Keratinocyte (primary cell): ENCODE results near the gene PANK3. TPM values are rescaled to one million over a fixed set of nuclear protein-coding genes. Genes with fewer than 3 reads are reported as not detected.

Experiments
- DNase-seq: peaks from one replicate; pipeline ENCODE4 v3.0.0-alpha.2; 2011; ENCODE audit warnings: low read depth, missing footprints, low spot score
- FAIRE-seq: peaks from 2 replicates; lab custom pipeline; 2011; peaks lifted over from hg19 to GRCh38; lab: Jason Lieb, UNC
- H2AFZ ChIP-seq: 2 replicates; pipeline ENCODE4 v1.6.0; 2012; ENCODE audit warnings: low read length, control low read depth, inconsistent platforms; ENCODE audit not compliant: control insufficient read depth
- H3K27ac ChIP-seq: 2 replicates; pipeline ENCODE4 v1.5.1; 2011; ENCODE audit warnings: low read length; ENCODE audit not compliant: control insufficient read depth, insufficient read depth
- H3K27me3 ChIP-seq: 3 replicates; pipeline ENCODE4 v1.6.0; 2011; ENCODE audit warnings: low read length; ENCODE audit not compliant: control insufficient read depth, insufficient read depth; ENCODE audit errors: extremely low read depth
- H3K36me3 ChIP-seq, 2 experiments: 2 replicates in 1 of 2; 3 replicates in 1 of 2; pipeline ENCODE4 v1.5.1; 2011; ENCODE audit warnings: low read length in 2 of 2, mild to moderate bottlenecking in 1 of 2; ENCODE audit not compliant: control insufficient read depth in 2 of 2, insufficient read depth in 2 of 2; ENCODE audit errors: extremely low read depth in 1 of 2
- H3K4me1 ChIP-seq: 3 replicates; pipeline ENCODE4 v1.5.1; 2011; ENCODE audit warnings: low read length; ENCODE audit not compliant: control insufficient read depth, insufficient read depth; ENCODE audit errors: extremely low read depth
- H3K4me2 ChIP-seq: 3 replicates; pipeline ENCODE4 v1.6.0; 2011; ENCODE audit warnings: low read depth, low read length; ENCODE audit not compliant: control insufficient read depth, insufficient read depth; ENCODE audit errors: extremely low read depth
- H3K4me3 ChIP-seq, 3 experiments: fragments of 200-600 bp in 1 of 3; sonication (generic) in 1 of 3; 2 replicates in 2 of 3; 3 replicates in 1 of 3; pipeline ENCODE4 v1.5.1; 2011 to 2016; ENCODE audit warnings: low read length in 3 of 3, mild to moderate bottlenecking in 3 of 3, control low read depth in 2 of 3, inconsistent platforms in 1 of 3, low read depth in 1 of 3, mixed read lengths in 1 of 3, mixed run types in 1 of 3, moderate library complexity in 1 of 3; ENCODE audit not compliant: control insufficient read depth in 2 of 3, insufficient read depth in 2 of 3; ENCODE audit errors: extremely low read depth in 1 of 3
- H3K79me2 ChIP-seq: 2 replicates; pipeline ENCODE4 v1.6.0; 2012; ENCODE audit warnings: low read length; ENCODE audit not compliant: control insufficient read depth, insufficient read depth
- H3K9ac ChIP-seq: 3 replicates; pipeline ENCODE4 v1.6.0; 2011; ENCODE audit warnings: low read length; ENCODE audit not compliant: control insufficient read depth, insufficient read depth; ENCODE audit errors: extremely low read depth
- H3K9me1 ChIP-seq: 3 replicates; pipeline ENCODE4 v1.6.0; 2011; ENCODE audit warnings: low read length; ENCODE audit not compliant: control insufficient read depth, insufficient read depth; ENCODE audit errors: extremely low read depth
- H3K9me3 ChIP-seq: 2 replicates; pipeline ENCODE4 v1.5.1; 2012; ENCODE audit warnings: low read depth, low read length; ENCODE audit not compliant: control insufficient read depth
- H4K20me1 ChIP-seq: 3 replicates; pipeline ENCODE4 v1.6.0; 2011; ENCODE audit warnings: low read length; ENCODE audit not compliant: control insufficient read depth, insufficient read depth; ENCODE audit errors: extremely low read depth
- EZH2 ChIP-seq: IDR thresholded peaks from one replicate; pipeline ENCODE4 v1.6.1; 2012; ENCODE audit warnings: inconsistent platforms, mild to moderate bottlenecking, low read length, moderate library complexity
- dilution Hi-C: fragments of 300-500 bp; cut with MboI; formaldehyde crosslinking; loops from one replicate; pipeline ENCODE4 v1.7.0; 2020; ENCODE audit warnings: low sequenced_read_pairs; ENCODE audit not compliant: extremely low pct_ligation_motif_present
- polyA plus RNA-seq, 5 experiments: library from polyadenylated mRNA; depleted of rRNA in 3 of 5; stranded (reverse) in 3 of 5; stranded (forward) in 1 of 5; unstranded in 1 of 5; fragments of >200 nt; gene quantifications; 1 replicate in 1 of 5; 2 replicates in 3 of 5; 3 replicates in 1 of 5; pipeline versions ENCODE4 v1.2.1 to v1.2.3, GENCODE V29; 2011 to 2012; ENCODE audit warnings: missing spikeins in 2 of 5, low read depth in 1 of 5, low replicate concordance in 1 of 5
- TF ChIP-seq, protein P1 (sequence below), 3 experiments: IDR thresholded peaks in 1 of 3; conservative IDR thresholded peaks in 1 of 3; optimal IDR thresholded peaks in 1 of 3; 2 replicates in 2 of 3; 3 replicates in 1 of 3; pipeline versions ENCODE3 to v1.5.1; 2011; ENCODE audit warnings: low read length in 3 of 3, mild to moderate bottlenecking in 3 of 3, moderate library complexity in 2 of 3, control low read depth in 1 of 3, inconsistent platforms in 1 of 3; ENCODE audit not compliant: insufficient read depth in 2 of 3; ENCODE audit errors: extremely low read depth in 1 of 3

The PANK3 gene
- polyA plus RNA-seq, 1 donor (not counting 4 experiments of a cell fraction or from before 2014, with no cell fraction given) = 39.6 TPM

DNA sequence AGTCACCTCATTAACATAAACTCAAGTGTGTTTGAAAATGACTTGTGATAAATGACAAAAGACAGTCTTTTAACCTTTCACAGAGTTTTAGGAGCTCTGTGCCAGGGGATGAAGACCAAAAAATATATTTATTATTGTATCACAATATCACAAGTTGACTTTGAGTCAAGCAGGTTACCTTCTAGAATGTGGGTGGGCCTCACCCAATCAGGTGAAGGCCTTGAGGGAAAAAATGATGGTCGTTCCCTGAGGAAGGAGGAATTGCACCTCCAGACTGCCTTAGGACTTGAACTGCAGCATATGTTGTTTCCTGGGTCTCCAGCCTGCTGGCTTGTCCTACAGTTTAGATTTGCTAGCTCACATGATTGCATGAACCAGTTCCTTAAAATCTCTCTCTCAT lies 41.6 kb upstream of the PANK3 start:
- H3K79me2 ChIP-seq = no peaks in the 10 kb centered on the region
- dilution Hi-C loops = no loop called here
- H3K4me1 ChIP-seq = no peaks in the 10 kb centered on the region
- H3K36me3 ChIP-seq = no peaks in the 10 kb centered on the region
- H3K27me3 ChIP-seq = no peaks in the 10 kb centered on the region
- no peak for DNase-seq
- no peak overlapping the region for H2AFZ ChIP-seq
- H3K9me1 ChIP-seq = no peaks in the 10 kb centered on the region
- no peak overlapping the region for H3K9ac ChIP-seq
- no peaks in the 10 kb centered on the region for H3K9me3 ChIP-seq
- H3K4me3 ChIP-seq = no peak overlapping the region
- TF ChIP-seq EZH2 = no peak
- TF ChIP-seq, protein P1, sequence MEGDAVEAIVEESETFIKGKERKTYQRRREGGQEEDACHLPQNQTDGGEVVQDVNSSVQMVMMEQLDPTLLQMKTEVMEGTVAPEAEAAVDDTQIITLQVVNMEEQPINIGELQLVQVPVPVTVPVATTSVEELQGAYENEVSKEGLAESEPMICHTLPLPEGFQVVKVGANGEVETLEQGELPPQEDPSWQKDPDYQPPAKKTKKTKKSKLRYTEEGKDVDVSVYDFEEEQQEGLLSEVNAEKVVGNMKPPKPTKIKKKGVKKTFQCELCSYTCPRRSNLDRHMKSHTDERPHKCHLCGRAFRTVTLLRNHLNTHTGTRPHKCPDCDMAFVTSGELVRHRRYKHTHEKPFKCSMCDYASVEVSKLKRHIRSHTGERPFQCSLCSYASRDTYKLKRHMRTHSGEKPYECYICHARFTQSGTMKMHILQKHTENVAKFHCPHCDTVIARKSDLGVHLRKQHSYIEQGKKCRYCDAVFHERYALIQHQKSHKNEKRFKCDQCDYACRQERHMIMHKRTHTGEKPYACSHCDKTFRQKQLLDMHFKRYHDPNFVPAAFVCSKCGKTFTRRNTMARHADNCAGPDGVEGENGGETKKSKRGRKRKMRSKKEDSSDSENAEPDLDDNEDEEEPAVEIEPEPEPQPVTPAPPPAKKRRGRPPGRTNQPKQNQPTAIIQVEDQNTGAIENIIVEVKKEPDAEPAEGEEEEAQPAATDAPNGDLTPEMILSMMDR (optimal IDR thresholded peaks at IDR 0.05 in 1 of 3, IDR thresholded peaks at IDR 0.05 in 1 of 3, conservative IDR thresholded peaks at IDR 0.05 in 1 of 3; ENCODE audit: extremely low read depth in 1 of 3, insufficient read depth in 2 of 3, low read length in 3 of 3) = no peak
- H3K4me2 ChIP-seq = no peak overlapping the region
- FAIRE-seq = no peak
- no peaks in the 10 kb centered on the region for H4K20me1 ChIP-seq
- no peak overlapping the region for H3K27ac ChIP-seq

DNA sequence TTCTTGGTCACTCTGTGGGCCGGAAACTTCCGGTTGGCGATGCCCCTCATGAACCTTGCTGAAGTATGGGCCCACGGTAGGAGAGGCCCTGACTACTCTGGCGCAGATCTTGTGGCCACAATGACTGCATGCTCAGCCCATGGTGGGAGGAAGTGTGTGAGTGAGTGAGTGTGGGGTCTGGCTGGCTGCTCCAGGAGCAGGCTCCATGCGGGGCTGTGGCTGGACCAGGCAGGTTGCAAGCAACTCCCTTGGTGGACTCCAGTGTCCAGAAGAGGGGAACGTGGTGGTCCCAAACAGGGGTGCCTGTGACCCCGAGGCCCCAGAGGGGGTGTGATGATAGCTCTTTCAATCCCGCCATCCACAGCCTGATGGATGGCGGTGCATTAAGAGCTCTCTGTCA lies 35.5 kb upstream of the PANK3 start:
- no peak for FAIRE-seq
- Histone ChIP-seq H3K4me2 (no peak overlapping the region), H3K36me3 (no peaks in the 10 kb centered on the region), H3K79me2 (no peaks in the 10 kb centered on the region), H3K27me3 (no peaks in the 10 kb centered on the region), H3K9me1 (no peaks in the 10 kb centered on the region), H3K9me3 (no peaks in the 10 kb centered on the region), H3K9ac (no peak overlapping the region), H3K4me3 (no peak overlapping the region), H4K20me1 (no peaks in the 10 kb centered on the region), H3K4me1 (no peaks in the 10 kb centered on the region), H2AFZ (no peak overlapping the region), H3K27ac (no peak overlapping the region)
- DNase-seq = no peak
- no peak for TF ChIP-seq EZH2
- TF ChIP-seq, protein P1 (optimal IDR thresholded peaks at IDR 0.05 in 1 of 3, IDR thresholded peaks at IDR 0.05 in 1 of 3, conservative IDR thresholded peaks at IDR 0.05 in 1 of 3; ENCODE audit: extremely low read depth in 1 of 3, insufficient read depth in 2 of 3, low read length in 3 of 3) = no peak
- dilution Hi-C loops = no loop called here
